8988T (cell line): ENCODE data around the gene CISH.

Experiments used
- DNase-seq: peaks from one replicate; pipeline ENCODE4 v3.0.0; 2011

The CISH gene

GRCh38 chr3:50568947-50569749 is 42.4 kb downstream of the CISH start, which contains the start of gene HEMK1:
Gene HEMK1, plus strand, starts transcription at chr3:50569522. Its CDS starts 1,583 bp downstream, at chr3:50571105.
- DNase-seq = peak; percentile 100

- peak; percentile 100 for DNase-seq
These were observed 44.0 kb downstream of the CISH start, which contains the start of gene C3orf18 for GRCh38 chr3:50567386-50568167. Gene C3orf18, minus strand, starts transcription at chr3:50567747. Its CDS starts 2,048 bp downstream, at chr3:50565699.

- DNase-seq = no peak
These were observed 44.6 kb downstream of the CISH start for GRCh38 chr3:50567011-50567385.

- no peak for DNase-seq
These were observed 47.3 kb downstream of the CISH start for GRCh38 chr3:50564321-50564720.

GRCh38 chr3:50563867-50564266 is 47.7 kb downstream of the CISH start:
- no peak for DNase-seq

- DNase-seq = no peak
These were observed 48.7 kb downstream of the CISH start for GRCh38 chr3:50562861-50563260.

- DNase-seq = no peak
These were observed 51.9 kb downstream of the CISH start for GRCh38 chr3:50559702-50560101.

GRCh38 chr3:50557915-50558314 is 53.7 kb downstream of the CISH start:
- no peak for DNase-seq

GRCh38 chr3:50557106-50557505 is 54.5 kb downstream of the CISH start:
- no peak for DNase-seq
